Fibroblast of peridontal ligament (primary cell): ENCODE data around the gene SCAPER.
"Not testable (repeated sequence)": the region's sequence is repeated elsewhere in the genome, so short reads cannot be mapped to it uniquely, and the experiment has no call there.

Experiments
- DNase-seq: peaks from one replicate; pipeline ENCODE4 v3.0.0-alpha.2; 2010; ENCODE audit errors: extremely low read depth

Gene SCAPER

DNA sequence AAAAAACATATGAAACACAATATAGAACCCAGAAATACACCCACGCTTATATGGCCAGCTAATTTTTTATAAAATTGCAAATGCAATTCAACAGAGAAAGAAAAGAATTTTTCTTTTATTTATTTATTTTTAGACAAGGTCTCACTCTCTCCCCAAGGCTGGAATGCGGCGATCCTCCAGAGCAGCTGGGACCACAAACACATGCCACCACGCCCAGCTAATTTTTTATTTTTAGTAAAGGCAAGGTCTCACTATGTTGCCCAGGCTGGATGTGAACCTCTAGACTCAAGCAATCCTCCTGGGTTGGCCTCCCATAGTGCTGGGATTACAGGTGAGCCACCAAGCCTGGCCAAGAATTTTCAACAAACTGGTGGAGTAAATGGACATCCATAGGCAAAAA, 117.9 kb downstream of the SCAPER start:
- DNase-seq, result no peak

DNA sequence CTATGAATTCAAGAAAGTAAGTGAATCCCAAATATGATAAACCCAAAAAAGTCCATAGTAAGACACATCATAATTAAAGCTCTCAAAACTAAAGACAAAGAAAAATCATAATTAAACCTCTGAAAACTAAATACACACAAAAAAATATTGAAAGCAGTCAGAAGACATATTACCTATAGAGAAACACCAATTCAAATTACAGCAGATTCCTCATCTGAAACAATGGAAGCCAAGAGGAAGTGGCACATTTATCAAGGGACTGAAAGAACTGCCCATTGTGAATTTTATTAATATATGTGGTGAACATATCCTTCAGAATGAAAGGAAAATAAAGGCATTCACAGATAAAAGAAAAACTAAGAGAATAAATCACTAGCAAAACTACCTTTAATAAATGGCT, 128.2 kb downstream of the SCAPER start:
- no peak for DNase-seq

DNA sequence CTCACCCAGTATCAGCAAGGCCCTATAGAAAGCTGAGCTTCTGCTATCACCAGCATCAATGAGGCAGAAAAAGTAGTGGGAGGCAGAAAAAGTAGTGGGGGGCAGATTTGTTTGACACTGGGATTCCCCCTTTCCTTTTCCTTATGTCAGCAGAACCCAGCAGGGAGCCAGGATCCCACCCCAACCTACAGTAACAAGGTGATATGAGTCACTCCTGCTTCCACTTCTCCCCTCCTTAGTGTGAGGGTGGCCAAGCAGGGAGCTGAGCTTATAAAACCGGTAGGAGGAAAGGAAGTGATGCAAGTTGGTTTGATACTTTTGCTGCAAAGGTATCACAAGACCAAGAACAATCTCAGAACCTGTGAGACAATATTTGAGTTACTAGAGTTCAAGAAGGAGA, 128.7 kb downstream of the SCAPER start:
- no peak for DNase-seq

DNA sequence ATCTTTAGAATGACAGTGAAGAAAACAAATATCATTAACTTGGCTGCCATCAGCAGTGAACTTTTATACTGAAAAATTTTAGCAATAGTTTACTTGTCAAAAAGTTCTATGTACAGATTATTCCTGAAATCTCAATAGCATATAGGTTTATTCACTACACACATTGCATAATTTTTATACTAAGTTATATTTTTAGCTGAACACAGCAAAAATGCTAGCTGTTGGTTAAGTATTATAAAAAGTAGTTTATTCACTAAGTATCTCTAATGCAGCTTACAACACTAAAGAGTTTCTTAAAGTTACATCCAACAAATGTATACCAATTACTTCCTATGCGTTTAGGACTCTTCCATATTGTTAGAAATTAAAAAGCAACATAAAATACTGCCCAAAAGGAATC, 131.9 kb downstream of the SCAPER start:
- DNase-seq, result no peak

DNA sequence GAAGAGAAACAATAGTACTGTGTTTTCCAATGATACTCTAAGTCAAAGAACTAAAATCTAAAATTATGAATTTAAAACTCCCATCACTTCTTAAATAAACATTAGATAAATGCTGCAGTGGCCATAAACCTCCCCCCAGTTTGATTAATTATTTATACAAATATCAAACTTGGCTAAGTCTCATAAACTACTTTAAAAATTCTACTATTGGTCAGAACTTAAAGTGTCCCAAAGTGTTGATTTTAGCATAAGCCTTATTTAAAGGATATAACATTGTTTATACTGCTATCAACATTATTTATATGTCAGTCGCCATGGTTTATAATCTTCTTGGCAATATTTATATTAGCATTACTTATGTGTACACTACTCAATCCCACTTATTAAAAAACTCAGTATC, 132.4 kb downstream of the SCAPER start:
- no peak for DNase-seq

DNA sequence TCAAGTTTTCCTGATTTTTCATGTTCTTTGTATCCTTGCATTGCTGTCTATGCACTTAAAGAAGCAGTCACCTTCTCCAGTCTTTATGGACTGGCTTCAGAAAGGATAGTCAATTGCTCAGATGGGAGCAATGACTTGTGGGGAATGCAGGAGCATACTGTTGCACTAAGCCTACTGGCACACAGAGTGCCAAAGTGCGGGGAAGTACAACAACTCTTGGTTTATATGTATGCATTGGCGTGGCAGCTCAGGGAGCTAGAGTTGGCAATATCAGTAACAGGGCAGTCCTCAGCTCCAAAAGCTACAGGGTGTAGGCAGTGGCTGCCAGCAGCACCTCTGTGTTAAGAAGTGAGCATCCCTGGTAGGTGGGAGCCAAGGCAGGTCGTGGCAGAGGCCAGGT, 141.1 kb downstream of the SCAPER start:
- no peak for DNase-seq

DNA sequence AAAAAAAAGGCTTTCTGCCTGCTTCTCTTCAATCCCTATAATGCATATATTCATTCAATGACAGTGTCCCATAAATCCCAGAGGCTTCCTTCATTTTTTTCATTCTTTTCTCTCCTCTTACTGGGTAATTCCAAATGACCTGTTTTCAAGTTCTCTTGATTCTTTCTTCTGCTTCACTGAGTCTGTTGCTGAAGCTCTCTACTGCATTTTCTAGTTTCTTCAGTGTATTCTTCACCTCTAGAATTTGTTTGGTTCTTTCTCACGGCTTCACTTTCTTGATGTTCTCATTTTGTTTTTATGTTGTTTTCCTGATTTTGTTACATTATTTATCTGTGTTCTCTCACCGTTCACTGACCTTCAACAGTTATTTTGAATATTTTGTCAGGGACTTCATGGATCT, 141.6 kb downstream of the SCAPER start:
- no peak for DNase-seq

DNA sequence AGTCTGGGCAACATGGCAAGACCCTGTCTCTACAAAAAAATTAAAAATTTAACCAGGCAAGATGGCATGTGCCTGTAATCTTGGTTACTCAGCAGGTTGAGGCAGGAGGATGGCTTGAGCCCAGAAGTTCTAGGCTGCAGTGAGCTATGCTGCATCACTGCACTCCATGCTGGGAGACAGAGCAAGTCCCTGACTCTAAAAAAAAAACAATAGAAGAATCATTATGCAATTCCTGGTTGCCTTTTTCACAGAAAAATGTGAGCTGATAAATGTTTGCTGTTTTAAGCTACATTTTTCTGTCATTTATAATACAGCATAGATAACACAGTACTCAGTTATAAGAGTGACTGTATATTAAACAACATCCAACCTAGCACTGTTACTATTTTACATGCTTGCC, 148.8 kb downstream of the SCAPER start:
- peak; percentile 8 for DNase-seq

DNA sequence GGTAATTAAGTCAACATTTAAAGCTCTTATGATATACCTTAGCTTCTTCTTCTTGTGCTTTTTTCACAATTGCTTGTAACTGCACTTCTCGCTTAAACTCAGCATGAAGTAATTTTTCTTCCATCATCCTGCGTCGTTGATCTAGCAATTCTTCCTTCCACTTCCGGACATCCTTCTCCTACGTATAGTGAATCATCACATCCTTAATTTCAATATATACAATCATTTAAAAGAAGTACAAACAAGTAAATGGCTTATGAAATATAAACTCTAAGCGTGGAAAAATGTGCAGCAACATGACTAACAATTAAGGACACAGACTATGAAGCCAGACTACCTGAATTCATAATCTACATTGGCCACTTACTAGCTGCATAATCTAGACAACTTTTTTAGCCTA, 151.4 kb downstream of the SCAPER start:
- no peak for DNase-seq

DNA sequence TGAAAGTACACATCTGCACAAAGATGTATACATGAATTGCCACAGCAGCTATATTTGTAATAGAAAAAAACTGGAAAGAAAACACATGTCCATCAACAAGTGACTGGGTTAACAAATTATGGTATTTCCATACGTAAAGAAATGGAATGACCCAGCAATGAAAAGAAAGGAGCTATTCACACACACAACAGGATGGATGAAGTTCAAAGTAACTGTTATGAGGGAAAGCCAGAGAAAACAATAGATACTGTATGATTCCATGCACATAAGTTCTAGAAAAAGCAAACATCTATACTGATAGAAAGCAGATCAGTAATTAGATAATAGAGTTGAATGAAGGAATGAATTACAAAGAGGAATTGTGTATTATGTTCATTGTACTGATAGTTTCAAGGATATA, 152.0 kb downstream of the SCAPER start:
- DNase-seq, result no peak

DNA sequence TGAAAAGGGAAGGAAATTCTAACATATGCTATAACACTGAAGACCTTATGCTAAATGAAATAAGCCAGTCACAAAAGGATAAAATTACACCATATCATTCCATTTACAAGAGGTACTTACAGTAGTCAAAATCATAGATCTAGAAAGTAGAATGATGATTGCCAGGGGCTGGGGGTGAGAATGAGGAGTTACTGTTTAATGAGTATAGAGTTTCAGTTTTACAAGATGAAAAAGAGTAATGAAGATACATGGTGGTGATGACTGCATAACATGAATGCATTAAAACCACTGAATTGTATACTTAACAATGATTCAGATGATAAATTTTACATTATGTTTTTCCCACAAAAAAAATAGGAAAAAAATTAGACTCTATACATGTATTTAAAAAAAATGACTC, 152.6 kb downstream of the SCAPER start:
- no peak for DNase-seq

DNA sequence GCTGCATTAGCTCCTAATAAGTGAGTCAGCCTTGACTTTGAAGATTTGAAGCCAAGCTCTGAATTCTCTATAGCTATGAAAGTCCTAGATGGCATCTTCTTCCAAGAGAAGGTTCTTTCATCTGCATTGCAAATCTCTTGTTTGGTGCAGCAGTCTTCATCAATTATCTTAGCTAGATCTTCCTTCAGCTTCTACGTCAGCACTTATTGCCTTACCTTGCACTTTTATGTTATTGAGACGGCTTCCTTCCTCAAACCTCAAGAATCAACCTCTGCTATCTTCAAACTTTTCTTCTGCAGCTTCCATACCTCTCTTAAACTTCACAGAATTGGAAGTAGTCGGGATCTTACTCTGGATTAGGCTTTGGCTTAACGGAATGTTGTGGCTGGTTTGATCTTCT, 167.6 kb downstream of the SCAPER start:
- DNase-seq, result no peak

DNA sequence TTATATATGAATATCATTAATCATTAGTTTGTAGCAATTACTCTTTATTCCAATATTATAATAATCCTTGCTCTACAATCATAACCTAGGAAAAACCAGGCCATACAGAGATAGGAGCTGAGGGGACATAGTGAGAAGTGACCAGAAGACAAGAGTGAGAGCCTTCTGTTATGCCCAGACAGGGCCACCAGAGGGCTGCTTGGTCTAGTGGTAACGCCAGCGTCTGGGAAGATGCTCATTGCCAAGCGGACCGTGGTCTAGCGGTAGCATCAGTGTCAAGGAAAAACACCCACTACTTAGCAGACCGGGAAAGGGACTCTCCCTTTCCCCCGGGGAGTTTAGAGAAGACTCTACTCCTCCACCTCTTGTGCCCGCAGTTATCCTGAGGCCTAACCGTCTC, 172.8 kb downstream of the SCAPER start:
- DNase-seq, result not testable (repeated sequence)

DNA sequence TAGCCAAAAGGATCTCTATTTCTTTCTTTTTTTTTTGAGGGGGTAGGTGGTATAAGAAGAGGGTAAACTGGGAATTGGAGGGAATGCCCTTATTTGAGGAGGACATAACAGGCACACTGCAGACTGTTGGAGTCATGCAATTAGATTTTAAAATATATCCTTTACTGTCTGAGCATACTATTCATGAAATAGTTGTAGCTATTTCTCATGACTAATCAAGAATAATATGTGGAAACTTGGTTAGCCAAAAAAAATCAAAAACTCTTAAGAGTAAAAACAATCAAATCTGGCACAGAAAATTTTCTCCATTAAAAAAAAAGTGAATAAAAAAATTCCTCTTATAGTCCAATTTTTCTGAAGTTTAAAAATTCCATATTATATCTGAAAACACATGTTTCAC, 174.9 kb downstream of the SCAPER start:
- peak; percentile 53 for DNase-seq

DNA sequence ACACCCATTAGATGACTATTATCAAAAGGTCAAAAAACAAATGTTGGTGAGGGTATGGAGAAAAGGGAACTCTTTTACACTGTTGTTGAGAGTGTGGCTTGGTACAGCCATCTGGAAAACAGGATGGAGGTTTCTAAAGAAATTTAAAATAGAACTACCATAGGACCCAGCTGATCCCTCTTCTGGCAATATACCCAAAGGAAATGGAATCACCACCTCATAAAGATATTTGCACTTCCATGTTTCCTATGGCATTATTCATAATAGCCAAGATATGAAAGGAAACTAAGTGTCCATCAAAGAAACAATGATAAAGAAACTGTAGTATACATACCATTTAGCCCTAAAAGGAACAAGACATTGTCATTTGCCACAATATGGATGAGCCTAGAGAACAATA, 186.3 kb downstream of the SCAPER start:
- DNase-seq, result no peak

DNA sequence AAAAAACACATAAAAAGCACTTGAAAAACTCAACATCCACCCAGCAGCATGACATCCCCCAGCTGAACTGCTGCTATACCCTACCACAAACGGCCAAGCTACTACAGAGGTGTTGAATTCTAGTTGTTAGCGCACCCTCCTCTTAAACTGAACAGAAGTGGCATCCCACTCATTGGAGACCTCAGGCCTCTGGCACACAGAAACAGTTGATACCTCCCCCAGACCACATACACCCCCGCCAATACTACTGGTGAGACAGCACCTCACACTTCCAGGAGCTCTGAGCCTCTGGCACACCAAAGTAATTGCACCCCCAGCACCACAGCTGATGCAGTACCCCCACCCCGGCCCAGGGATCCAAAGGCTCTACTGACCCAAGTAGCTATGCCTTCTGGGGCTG, 190.2 kb downstream of the SCAPER start:
- no peak for DNase-seq

DNA sequence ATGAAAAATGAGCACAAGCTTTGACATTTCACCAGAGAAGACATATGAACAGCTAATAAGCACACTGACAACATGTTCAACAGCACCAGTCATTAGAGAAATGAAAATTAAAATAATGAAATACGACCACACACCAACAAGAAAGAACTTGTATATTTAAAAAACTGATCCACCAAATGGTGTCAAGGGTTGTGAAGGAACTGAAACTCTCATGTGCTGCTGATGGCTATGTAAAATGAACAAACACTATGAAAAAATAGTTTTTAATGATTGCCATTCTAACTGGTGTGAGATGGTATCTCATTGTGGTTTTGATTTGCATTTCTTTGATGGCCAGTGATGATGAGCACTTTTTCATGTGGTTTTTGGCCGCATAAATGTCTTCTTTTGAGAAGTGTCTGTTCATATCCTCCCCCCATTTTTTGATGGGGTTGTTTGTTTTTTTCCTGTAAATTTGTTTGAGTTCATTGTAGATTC, 193.8 kb downstream of the SCAPER start:
- no peak for DNase-seq

DNA sequence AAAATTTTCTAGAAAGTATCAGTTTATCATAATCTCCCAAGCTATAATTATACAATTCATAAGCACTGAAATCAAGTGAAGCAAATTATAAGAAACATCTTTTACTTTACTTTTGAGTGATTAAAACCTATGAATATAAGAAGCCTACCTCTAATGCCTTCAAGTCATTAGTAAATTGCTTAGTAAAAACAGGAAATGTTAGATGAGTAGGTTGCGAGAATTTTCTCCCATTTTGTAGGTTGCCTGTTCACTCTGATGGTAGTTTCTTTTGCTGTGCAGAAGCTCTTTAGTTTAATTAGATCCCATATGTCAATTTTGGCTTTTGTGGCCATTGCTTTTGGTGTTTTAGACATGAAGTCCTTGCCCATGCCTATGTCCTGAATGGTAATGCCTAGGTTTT, 201.1 kb downstream of the SCAPER start:
- DNase-seq, result not testable (repeated sequence)

DNA sequence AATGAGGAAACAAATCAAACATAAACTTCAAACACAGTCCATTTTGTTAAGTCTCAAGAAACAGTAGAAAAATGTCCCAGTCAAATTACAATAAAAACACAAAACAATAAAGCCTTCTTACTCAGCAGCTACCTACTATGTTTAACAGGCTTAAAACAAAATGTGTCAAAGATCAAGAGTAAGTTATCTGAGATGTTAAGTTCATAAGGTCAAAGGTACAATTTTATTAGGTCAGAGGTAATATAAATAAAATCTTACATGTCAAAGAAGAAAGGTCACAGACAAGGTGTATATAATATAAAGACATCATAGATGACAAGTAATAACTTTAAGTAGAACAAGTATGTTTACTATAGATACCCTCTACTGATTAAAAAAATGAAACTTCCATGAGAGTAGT, 208.3 kb downstream of the SCAPER start:
- no peak for DNase-seq

DNA sequence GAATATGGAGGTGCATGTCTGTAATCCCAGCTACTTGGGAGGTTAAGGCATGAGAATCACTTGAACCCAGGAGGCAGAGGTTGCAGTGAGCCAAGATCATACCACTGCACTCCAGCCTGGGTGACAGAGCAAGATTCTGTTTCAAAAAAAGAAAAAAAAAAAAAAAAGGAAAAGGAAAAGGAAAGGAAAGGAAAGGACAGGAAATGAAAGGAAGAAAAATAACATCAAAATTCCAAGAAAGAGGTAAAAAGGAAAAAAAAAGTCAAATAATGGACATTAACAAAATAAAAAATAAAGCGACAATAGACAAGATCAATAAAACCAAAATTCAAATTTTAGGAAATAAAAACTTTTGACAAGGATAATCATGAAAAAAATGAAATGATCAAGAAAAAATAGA, 212.6 kb downstream of the SCAPER start:
- not testable (repeated sequence) for DNase-seq

DNA sequence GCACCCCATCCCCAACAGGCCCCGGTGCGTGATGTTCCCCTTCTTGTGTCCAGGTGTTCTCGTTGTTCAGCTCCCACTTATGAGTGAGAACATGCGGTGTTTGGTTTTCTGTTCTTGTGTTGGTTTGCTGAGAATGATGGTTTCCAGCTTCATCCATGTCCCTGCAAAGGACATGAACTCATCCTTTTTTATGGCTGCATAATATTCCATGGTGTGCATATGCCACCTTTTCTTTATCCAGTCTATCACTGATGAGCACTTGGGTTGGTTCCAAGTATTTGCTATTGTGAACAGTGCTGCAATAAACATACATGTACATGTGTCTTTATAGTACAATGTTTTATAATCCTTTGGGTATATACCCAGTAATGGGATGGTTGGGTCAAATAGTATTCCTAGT, 217.5 kb downstream of the SCAPER start:
- DNase-seq, result not testable (repeated sequence)

DNA sequence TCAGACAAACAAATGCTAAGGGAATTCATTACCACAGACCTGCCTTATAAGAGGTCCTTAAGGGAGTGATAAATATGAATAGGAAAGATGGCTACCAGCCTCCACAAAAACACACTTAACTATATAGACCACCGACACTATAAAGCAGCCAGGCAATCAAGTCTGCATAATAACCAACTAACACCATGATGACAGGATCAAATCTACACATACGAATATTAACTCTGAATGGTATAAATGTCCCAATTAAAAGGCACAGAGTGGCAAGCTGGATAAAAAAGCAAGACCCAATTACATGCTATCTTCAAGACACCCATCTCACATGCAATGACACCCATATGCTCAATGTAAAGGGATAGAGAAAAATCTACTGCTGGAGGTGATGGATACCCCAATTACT, 221.1 kb downstream of the SCAPER start:
- no peak for DNase-seq

DNA sequence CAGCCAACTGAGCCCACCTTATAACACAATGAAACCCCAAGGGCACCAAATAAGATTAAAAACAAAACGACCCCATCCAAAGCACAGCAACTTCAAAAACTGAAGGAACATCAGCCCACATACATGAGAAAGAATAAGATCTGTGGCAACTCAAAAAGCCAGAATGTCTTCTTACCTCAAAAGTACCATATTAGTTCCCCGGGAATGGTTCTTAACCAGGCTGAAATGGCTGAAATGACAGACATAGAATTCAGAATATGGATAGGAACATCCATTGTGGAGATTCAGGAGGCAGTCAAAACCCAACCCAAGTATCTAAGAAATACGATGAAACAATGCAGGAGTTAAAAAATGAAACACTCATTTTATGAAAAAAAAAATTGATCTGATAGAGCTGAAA, 222.3 kb downstream of the SCAPER start:
- no peak for DNase-seq

DNA sequence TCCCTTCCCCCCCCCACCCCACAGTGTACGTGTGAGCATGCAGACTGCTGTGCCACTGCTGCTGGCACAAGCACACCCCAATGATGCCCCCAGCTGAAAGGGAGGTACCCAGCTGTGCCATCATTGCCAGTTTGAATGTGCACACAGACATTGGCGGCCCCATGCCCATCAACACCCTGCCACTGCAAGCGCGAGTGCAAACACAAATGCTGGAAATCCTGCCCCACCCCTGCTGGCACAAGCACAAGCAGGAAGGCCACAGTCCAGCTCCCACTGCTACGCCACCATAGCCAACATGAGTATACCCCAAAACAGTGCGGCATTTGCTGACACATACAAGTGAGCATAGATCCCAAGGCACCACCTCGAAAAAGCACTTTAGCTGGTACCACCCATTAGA, 222.9 kb downstream of the SCAPER start:
- DNase-seq, result no peak

DNA sequence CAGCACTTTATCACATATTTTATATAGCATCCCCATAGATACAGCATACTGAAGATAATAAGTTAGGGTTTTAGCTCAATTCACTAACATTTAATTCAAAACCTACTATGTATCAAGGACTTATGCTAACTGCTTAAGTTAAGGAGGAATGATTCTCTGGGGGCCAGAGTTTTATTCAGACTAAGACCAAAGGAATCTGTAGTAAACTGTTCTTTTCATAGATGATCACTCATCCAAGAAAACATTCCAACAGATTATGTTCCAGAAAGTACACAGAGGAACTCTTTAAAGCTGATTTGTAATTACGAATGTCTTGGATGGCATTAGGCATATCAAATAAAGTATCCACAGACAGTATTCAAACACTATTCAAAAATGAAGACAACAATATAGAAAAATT, 226.4 kb downstream of the SCAPER start:
- DNase-seq, result peak; percentile 74
